Measurements from ENCODE around the gene RGS10.

Gene RGS10

GRCh38 chr10:119453313-119453712, 89.2 kb downstream of the RGS10 start:
- no peak for TF ChIP-seq CTCF (IDR thresholded peaks at IDR 0.05)
- H3K9me3 ChIP-seq = no peaks in the 10 kb centered on the region
- intact Hi-C loops (cut with DNase I; ENCODE audit: low total_unique reads) = no loop called here
- peak in 1 of 2 donors; percentile 20 for DNase-seq
- peaks cover 47 to 78% (median 66%) of the 10 kb centered on the region in 3 donors for H3K36me3 ChIP-seq
- H3K4me3 ChIP-seq = no peak overlapping the region
- H3K4me1 ChIP-seq = peaks cover 0 to 27% (median 17%) of the 10 kb centered on the region in 4 donors
- H3K27ac ChIP-seq = peak overlapping the region in 1 of 2 donors; percentile 87
- H3K27me3 ChIP-seq = no peaks in the 10 kb centered on the region

DNA sequence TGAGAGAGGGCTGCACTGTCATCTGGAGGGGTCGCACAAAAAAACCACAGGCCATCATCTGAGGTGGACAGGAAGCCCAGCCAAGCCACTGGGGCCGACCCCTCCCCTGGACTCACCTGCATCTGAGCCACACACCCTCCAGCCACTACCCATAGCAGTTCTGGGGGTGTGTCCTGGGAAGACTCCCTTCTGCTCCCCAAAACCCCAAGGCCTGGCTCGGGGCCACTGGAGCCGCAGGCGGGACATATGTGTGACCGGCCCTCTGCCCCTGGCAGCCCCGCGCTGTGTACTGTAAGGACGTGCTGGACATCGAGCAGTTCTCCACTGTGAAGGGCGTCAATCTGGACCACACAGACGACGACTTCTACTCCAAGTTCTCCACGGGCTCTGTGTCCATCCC, 90.1 kb downstream of the RGS10 start:
- peaks cover 0 to 27% (median 17%) of the 10 kb centered on the region in 4 donors for H3K4me1 ChIP-seq
- H3K27ac ChIP-seq = peak overlapping the region in 1 of 2 donors; percentile 87
- TF ChIP-seq CTCF (IDR thresholded peaks at IDR 0.05) = no peak
- peaks cover 53 to 78% (median 73%) of the 10 kb centered on the region in 3 donors for H3K36me3 ChIP-seq
- H3K4me3 ChIP-seq = no peak overlapping the region
- H3K27me3 ChIP-seq = no peaks in the 10 kb centered on the region
- DNase-seq = peak in 1 of 2 donors; percentile 21
- H3K9me3 ChIP-seq = no peaks in the 10 kb centered on the region
- intact Hi-C loops (cut with DNase I; ENCODE audit: low total_unique reads) = no loop called here

DNA sequence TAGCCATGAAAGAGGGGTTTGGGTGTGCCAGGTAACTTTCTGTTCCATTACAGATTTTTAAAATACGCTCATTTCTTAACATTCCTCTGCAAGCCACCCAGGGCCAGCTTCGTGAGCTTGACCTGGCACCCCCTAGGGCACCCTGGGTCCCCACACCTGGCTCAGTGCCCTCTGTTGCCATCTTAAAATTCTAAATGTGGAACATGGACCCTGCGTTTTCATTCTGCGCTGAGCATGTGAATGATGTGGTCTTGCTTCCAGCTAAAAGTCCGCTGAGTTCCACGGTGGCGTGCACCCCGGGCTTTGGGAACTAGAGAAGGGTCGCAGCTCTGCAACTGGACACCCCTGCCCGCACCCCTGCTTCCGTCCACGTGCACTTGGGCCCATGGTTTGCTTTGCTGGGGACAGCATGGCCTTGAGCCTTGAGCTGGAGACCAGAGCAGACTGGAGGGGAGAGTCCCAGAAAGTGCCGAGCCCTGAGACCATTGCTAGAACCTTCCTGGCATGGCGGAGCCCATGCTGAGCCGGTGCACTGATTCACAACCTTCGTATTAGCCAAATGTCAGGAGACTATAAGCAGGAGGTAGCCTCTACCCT, 91.1 kb downstream of the RGS10 start:
- no peak for TF ChIP-seq CTCF (IDR thresholded peaks at IDR 0.05)
- Histone ChIP-seq H3K27me3 (no peaks in the 10 kb centered on the region), H3K4me1 (peaks cover 0 to 27% (median 17%) of the 10 kb centered on the region in 4 donors), H3K4me3 (no peak overlapping the region), H3K27ac (peak overlapping the region; percentile 85 to 87), H3K36me3 (peaks cover 58 to 81% (median 79%) of the 10 kb centered on the region in 3 donors), H3K9me3 (no peaks in the 10 kb centered on the region)
- intact Hi-C loops (cut with DNase I; ENCODE audit: low total_unique reads) = no loop called here
- DNase-seq = no peak

DNA sequence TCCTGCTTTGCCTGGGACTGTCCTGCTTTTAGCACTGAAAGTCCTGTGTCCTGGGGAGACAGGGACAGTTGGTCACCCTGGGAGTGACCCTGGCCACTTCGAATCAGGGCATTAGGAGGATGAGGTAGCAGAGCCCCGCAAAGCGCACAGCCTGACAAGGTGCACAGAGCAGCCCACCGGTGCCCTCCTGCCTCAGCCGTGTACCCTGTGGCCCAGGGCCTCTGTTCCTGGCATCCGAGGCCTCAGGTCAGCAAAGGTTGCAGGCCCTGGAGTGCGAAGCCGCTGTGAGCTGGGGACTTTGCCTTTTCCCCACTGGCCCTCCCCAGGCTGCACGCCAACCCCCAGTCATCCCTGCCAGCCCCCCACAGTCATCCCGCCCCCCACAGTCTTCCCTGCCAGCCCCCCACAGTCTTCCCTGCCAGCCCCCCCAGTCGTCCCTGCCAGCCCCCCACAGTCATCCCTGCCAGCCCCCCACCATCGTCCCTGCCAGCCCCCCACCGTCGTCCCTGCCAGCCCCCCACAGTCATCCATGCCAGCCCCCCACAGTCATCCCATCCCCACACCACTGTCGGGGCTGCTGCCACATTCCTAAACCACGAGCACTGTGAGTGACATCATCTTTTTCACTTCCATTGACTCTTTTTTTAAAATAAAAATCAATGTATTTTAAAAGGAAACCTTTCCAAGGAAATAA, 91.8 kb downstream of the RGS10 start:
- DNase-seq = no peak
- no peak for TF ChIP-seq CTCF (IDR thresholded peaks at IDR 0.05)
- no peaks in the 10 kb centered on the region for H3K9me3 ChIP-seq
- no peaks in the 10 kb centered on the region for H3K27me3 ChIP-seq
- peak overlapping the region; percentile 85 to 87 for H3K27ac ChIP-seq
- intact Hi-C loops (cut with DNase I; ENCODE audit: low total_unique reads) = no loop called here
- peaks cover 0 to 28% (median 18%) of the 10 kb centered on the region in 4 donors for H3K4me1 ChIP-seq
- H3K4me3 ChIP-seq = no peak overlapping the region
- peaks cover 52 to 79% (median 79%) of the 10 kb centered on the region in 3 donors for H3K36me3 ChIP-seq

Data from tibial artery (tissue), 4 donors.